NT2/D1 (cell line): ENCODE results near the gene TNFRSF6B.

Experiments used
- DNase-seq: peaks from one replicate; pipeline ENCODE4 v3.0.0-alpha.2; 2011; ENCODE audit warnings: low read depth, low spot score
- H3K27me3 ChIP-seq: 2 replicates; pipeline ENCODE4 v1.6.0; 2011; ENCODE audit warnings: mild to moderate bottlenecking; ENCODE audit not compliant: insufficient read length, insufficient read depth
- H3K36me3 ChIP-seq: 2 replicates; pipeline ENCODE4 v1.6.1; 2011; ENCODE audit warnings: mild to moderate bottlenecking, low read length, mixed read lengths; ENCODE audit not compliant: insufficient read depth, insufficient read length
- H3K4me1 ChIP-seq: 2 replicates; pipeline ENCODE4 v1.5.1; 2011; ENCODE audit not compliant: insufficient read depth, insufficient read length
- H3K4me3 ChIP-seq: 2 replicates; pipeline ENCODE4 v1.5.1; 2011; ENCODE audit warnings: low read depth; ENCODE audit not compliant: insufficient read length
- H3K9ac ChIP-seq: 2 replicates; pipeline ENCODE4 v1.6.0; 2011; ENCODE audit warnings: low read depth; ENCODE audit not compliant: insufficient read length
- H3K9me3 ChIP-seq: 2 replicates; pipeline ENCODE4 v1.5.1; 2011; ENCODE audit warnings: mild to moderate bottlenecking, low read length; ENCODE audit not compliant: insufficient read depth
- SUZ12 ChIP-seq: IDR thresholded peaks from 2 replicates; pipeline ENCODE4 v1.6.1; 2011; ENCODE audit not compliant: insufficient read length, insufficient read depth; ENCODE audit errors: extremely low read depth
- YY1 ChIP-seq: IDR thresholded peaks from 2 replicates; pipeline ENCODE4 v1.6.1; 2011; ENCODE audit not compliant: insufficient read length, insufficient read depth
- ZNF274 ChIP-seq: IDR thresholded peaks from 2 replicates; pipeline ENCODE4 v1.6.1; 2011; ENCODE audit warnings: mild to moderate bottlenecking, low read depth, low read length

The TNFRSF6B gene

DNA sequence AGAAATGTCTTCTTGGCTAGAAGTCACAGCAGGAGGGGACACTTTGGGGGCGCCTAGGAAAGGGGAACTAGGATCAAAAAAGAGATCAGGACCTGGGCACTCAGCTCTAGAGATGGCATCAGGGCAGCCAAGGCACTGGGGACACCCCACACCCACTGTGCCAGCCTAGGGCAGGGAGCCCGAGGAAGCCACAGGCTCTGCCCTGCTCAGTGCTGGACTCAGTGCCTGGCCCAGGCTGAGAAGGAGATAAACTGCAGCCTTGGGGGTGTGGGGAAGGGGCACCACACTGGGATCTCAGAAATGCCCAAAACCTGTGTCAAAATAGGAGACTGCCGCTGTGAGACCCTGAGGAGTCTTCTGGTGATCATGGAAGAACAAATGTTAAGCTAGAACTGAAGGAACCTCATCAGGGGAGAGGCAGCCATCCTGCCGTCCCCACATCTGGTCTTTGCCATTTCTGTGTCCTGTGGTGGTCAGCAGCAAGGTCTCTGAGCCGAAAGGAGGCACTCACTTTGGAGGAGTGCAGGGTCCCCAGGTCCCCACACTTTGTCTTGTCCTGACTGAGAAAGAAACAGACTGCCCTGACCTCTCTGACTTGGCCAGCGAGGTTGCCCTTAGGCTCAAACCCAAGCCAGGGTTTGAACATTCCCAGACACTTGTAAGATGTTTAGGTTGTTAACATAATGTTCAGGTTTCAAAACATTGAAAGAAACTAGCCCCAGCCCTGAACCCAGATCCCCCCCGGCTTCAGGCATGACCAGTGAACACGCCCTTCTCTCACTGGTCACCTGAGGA, 9.0 kb downstream of the TNFRSF6B start:
- Histone ChIP-seq H3K36me3 (peaks cover 80% of the 10 kb centered on the region), H3K4me1 (peaks cover 14% of the 10 kb centered on the region), H3K9me3 (no peaks in the 10 kb centered on the region), H3K27me3 (no peaks in the 10 kb centered on the region), H3K9ac (no peak overlapping the region), H3K4me3 (no peak overlapping the region)
- no peak for TF ChIP-seq YY1
- no peak for TF ChIP-seq SUZ12
- TF ChIP-seq ZNF274: no peak
- DNase-seq: no peak

DNA sequence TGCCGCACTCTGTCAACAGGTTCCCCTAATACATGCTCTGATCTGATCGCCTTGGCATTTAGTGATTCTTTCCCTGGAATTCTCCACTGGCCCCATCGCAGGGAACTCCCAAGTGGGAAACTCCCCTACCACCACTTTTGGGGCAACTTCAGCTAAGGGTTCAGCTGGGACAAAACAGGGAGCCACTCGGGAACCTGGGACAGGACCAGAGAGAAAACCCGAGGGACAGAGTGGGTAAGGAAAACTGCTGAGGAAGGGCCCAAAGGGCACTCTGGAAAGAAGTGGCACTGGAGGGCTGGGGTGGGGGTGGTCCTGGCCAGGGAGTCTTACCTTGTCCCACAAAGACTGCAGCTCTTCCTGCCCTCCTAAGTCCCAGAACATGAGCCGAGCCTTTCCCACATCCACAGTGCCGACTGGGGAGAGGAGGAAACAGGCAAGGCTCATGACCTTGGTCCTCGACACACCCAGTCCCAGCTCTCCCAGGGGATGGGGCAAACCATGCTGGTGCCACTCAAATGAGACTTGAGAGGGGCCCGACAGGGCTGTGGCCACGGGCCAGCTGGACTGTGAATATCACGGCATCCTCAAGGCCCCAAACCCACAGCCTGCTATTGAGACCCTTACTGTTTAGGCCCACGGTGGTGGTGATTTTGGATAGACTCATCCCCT, 9.7 kb downstream of the TNFRSF6B start:
- peak overlapping the region; percentile 96 for H3K9ac ChIP-seq
- no peak for DNase-seq
- H3K4me3 ChIP-seq: peak overlapping the region; percentile 96
- no peaks in the 10 kb centered on the region for H3K27me3 ChIP-seq
- peaks cover 14% of the 10 kb centered on the region for H3K4me1 ChIP-seq
- no peaks in the 10 kb centered on the region for H3K9me3 ChIP-seq
- no peak for TF ChIP-seq SUZ12
- no peak for TF ChIP-seq YY1
- no peak for TF ChIP-seq ZNF274
- H3K36me3 ChIP-seq: peaks cover 80% of the 10 kb centered on the region

DNA sequence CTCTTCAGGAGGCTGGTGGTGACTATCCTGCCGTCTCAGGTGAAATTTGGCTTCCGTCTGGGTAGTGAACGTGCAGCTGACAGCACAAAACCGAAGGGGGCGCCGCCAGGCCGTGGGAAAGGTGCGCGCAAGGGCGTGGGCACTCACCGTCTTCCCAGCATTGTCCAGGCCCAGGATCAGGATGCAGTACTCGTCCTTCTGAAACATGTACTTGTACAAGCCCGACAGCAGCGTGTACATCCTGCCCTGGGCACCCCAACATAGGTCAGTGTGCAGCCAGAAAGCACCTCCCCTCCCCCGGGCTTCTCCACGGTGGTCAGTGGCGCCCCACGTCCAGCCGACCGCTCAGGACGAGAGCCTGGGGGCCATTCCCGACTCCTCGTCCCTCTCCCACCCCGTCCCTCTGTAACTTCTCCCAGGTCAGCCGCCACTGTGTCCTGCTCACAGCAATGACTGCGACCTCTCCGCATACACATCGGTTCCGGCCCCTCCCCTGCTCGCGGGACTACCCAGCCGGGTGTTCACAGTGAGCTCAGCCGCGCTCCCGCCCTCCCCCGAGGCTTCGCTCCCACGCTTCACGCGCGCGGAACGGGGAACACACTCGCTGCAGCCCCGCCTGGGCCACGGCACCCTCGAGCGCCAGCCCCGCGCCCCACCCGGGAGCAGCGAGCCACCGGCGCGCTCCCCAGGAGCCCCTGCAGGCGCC, 10.6 kb downstream of the TNFRSF6B start:
- H3K9ac ChIP-seq: peak overlapping the region; percentile 96
- peaks cover 81% of the 10 kb centered on the region for H3K36me3 ChIP-seq
- H3K9me3 ChIP-seq: no peaks in the 10 kb centered on the region
- no peaks in the 10 kb centered on the region for H3K27me3 ChIP-seq
- TF ChIP-seq ZNF274 (no peak), SUZ12 (no peak), YY1 (no peak)
- H3K4me3 ChIP-seq: peak overlapping the region; percentile 96
- no peak for DNase-seq
- peaks cover 11% of the 10 kb centered on the region for H3K4me1 ChIP-seq

DNA sequence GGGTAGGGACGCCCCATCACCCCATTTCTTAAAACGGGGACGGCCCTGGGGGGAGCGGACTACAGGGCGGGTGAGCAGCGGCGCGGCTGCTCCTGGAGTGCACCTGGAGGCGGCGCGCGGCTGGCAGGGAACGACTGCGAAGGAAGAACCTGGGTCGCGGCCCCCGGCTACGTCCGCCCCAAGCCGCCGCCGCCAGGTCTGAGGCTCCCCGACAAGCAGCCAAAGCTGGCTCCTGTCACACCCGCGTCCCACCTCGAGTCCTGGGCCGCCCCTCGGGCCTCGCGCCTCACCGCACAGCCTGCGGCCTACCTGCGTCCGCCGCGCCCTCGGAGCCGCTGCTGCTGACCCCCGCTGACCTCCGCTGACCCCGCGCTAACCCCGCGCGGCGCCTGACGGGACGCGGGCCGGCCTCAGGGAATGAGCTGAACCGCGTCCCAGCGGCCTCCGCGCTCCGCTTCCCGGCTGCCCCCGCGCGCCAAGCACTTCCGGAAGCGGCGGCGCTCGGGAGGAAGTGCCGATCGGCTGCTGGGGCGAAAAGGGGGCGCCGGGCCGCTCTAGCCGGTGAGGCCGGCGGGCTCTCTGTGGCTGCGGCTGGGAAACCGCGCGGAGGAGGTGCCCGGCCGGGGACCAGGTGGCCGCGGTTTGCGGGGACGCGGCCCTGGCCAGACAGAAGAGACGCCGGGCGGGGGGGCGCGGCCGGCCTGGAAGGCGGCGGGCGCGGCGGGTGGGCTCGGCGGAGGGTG, 11.3 kb downstream of the TNFRSF6B start, which contains the start of the genes ARFRP1 and ZGPAT:
Gene ARFRP1 (minus strand): TSS at position 419 of the 743 bp plus-strand sequence. CDS start 885 bp downstream, outside the sequence.
Gene ZGPAT (plus strand): TSS at position 482 of the 743 bp plus-strand sequence. CDS start 542 bp downstream, outside the sequence.
- Histone ChIP-seq H3K4me3 (peak within 1 kb of the TSS; percentile 96), H3K9ac (peak within 1 kb of the TSS; percentile 96), H3K27me3 (no peaks in the 10 kb centered on the region), H3K4me1 (peaks cover 10% of the 10 kb centered on the region), H3K36me3 (peaks cover 81% of the 10 kb centered on the region), H3K9me3 (no peaks in the 10 kb centered on the region)
- peak; percentile 88 for DNase-seq
- TF ChIP-seq YY1: no peak
- TF ChIP-seq ZNF274: no peak
- no peak for TF ChIP-seq SUZ12

DNA sequence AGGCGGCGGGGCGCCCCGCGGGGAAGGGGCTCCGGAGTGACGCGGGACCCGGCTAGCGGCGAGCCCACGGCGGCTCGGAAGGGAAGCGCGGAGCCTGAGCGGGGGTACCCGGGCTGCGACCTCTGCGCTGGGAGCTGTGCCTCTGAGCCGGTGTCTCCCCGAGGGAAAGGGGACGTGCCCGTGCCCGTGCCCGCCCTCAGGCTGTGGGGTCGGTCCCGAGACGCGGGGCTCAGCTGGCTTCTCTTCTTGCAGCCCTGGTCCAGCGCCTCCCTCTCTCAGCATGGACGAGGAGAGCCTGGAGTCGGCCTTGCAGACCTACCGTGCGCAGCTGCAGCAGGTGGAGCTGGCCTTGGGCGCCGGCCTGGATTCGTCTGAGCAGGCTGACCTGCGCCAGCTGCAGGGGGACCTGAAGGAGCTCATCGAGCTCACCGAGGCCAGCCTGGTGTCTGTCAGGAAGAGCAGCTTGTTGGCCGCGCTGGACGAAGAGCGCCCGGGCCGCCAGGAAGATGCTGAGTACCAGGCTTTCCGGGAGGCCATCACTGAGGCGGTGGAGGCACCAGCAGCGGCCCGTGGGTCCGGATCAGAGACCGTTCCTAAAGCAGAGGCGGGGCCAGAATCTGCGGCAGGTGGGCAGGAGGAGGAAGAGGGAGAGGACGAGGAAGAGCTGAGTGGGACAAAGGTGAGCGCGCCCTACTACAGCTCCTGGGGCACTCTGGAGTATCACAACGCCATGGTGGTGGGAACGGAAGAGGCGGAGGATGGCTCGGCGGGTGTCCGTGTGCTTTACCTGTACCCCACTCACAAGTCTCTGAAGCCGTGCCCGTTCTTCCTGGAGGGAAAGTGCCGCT, 12.1 kb downstream of the TNFRSF6B start:
- H3K36me3 ChIP-seq: peaks cover 77% of the 10 kb centered on the region

DNA sequence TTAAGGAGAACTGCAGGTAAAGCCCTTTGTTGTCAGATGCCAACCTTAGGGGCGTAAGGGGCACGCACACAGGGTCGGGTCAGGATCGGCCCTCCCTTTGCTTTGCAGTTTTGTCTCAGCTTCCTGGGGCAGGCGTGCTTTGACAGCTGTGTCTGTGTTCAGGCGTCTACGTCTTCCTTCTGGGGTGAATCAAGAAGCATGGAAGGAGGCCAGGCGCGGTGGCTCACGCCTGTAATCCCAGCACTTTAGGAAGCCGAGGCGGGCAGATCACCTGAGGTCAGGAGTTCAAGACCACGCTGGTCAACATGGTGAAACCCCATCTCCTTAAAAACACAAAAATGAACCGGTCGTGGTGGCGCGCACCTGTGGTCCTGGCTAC, 12.7 kb downstream of the TNFRSF6B start:
- Histone ChIP-seq H3K9ac (peak overlapping the region; percentile 96), H3K4me3 (peak overlapping the region; percentile 96)

More for the DNA sequence above, 12.1 kb downstream of the TNFRSF6B start:
- no peaks in the 10 kb centered on the region for H3K27me3 ChIP-seq
- peak overlapping the region; percentile 96 for H3K9ac ChIP-seq
- TF ChIP-seq YY1 (no peak), SUZ12 (no peak), ZNF274 (no peak)
- H3K4me1 ChIP-seq: peaks cover 9% of the 10 kb centered on the region
- H3K4me3 ChIP-seq: peak overlapping the region; percentile 96
- no peaks in the 10 kb centered on the region for H3K9me3 ChIP-seq
- DNase-seq: no peak

More for the DNA sequence above, 12.7 kb downstream of the TNFRSF6B start:
- Histone ChIP-seq H3K9me3 (peaks cover 3% of the 10 kb centered on the region; the same call in 1 of the 2 replicates), H3K4me1 (peaks cover 9% of the 10 kb centered on the region), H3K36me3 (peaks cover 77% of the 10 kb centered on the region), H3K27me3 (no peaks in the 10 kb centered on the region)
- TF ChIP-seq YY1 (no peak), SUZ12 (no peak), ZNF274 (no peak)
- DNase-seq: no peak
